NCI-H446 treated with DMSO at 0.1 percent for 48 hours (cell line): ENCODE data around the gene SNX24.

ENCODE experiments used
- DNase-seq: peaks from one replicate; lab custom pipeline; 2025; lab: John Stamatoyannopoulos, UW

The SNX24 gene

DNA sequence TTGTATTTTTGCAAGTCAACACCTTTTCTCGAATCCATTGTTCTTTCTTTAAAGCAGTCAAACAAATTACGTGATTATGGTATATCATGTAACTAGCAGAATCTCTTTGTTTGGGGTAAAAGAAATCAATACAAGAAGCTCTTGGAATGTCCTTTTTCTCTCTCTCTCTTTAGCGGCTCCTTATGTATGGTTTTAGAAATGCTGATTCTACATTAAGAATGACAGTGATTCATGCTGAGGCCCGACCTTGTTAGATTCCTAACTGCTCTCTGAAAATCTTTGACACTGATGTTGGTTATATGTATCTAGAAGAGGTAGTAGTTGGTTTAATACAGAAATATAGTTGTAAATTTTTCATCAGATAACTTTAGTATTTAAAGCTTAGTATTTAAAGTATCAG is 76.4 kb downstream of the SNX24 start:
- DNase-seq, result no peak

GRCh38 chr5:122924203-122924602 is 78.8 kb downstream of the SNX24 start:
- no peak for DNase-seq

GRCh38 chr5:122924719-122925395 is 79.4 kb downstream of the SNX24 start:
- no peak for DNase-seq

GRCh38 chr5:122929001-122929400 is 83.6 kb downstream of the SNX24 start:
- no peak for DNase-seq

DNA sequence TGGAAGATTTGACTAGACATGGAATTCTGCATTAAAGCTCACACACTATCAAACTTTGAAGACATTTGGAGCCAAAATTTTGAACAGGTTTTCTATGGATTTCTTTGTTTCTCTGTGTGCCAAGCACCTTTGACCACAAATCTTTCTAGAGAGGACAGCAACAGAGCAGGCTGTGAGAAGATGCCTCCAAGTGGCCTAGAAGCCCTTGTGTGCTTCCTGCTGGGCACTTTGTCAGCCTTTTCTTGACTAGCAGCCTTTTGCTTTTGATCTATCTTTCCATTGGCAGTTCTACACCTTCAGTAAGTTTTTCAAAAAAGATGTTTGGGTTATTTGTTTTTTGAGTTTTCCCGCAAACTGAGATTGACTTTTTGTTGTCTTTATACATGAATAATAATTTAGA is 84.6 kb downstream of the SNX24 start:
- no peak for DNase-seq

DNA sequence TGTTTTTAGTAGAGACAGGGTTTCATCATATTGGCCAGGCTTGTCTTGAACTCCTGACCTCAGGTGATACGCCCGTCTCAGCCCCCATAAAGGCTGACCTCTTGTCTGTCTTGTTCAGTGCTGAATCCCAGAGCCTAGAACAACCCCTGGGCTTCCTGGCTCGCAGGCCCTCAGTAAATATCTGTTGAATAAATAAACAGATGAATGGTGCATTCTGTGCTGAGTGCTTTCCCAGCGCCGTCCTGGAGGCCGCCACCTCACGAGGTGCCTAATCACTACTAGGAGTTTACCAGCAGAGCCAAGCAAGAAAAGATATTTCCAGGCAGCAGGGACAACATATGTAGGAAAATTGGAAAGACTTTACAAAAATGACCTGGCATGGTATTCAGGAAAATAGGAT is 88.5 kb downstream of the SNX24 start:
- DNase-seq, result no peak

GRCh38 chr5:122936088-122936487 is 90.7 kb downstream of the SNX24 start:
- no peak for DNase-seq

DNA sequence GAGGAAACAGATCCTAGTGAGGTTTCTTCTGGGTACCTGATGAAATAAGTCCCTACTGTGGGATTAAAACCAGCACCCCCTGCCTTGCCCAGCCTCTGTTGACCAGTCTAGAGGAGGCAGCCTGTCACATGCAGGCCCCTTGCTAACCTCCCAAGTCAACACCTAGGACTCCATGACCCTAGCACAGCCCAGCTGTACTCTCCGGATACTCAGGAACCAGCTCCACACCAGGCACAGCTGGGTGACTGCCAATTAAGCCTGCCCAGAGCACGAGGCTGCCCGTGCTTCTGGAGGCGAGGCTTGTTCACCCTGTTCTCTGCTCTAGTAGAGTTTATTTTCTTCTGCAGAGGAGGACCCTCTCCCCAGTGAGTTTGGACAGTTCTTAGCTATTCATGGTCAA is 92.5 kb downstream of the SNX24 start:
- DNase-seq, result no peak

DNA sequence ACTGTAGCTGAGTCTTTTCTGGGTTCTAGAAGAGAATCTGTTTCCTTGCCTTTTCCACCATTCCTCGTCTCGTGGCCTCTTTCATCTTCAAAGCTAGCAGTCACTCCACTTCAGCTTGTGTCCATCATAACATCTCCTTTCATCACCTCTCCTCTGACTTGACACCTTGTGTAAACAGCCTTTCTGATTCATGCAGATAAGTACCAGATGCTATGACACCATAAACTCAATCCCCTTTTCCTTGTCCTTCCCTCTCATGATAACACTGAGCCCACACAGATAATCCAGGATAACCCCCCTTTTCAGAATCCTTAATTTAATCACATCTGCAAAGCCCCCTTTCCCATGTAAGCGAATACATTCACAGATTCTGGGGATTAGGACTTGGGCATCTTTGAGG is 95.5 kb downstream of the SNX24 start:
- no peak for DNase-seq

GRCh38 chr5:122941737-122942136 is 96.3 kb downstream of the SNX24 start:
- DNase-seq, result no peak

DNA sequence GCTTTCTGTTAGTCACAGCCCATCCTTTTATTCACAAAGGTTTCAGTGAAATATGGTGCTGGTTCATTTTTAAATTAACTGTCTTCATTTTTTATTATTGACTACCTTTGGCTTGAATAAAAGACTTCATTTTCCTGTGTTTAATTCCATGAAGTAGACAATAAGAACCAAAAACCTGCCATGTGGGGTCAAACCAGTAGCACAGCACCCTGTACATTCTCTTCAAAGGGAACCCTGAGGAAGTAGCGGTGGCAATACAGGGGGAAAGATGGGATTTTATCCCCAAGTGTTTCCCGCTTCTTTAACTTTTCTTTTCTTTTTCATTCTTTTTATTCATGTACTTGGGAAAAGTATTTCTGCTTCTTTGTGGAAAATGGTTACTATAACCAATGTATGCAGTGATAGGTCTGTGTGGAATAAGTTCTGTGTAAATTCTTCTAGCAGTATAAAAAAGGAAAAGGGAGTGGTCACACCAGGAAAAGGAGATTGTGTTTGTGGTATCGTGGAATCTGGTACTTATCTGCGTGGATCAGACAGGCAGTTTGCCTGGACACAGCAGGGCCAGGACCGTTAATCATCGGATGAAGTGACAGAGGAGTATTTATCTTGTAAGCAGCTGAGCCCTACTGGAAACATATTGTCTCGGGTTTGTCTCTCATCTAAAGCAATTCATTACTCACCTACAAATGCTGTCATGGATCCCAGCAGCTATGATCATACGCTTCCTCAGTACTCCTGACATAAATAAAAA is 96.9 kb downstream of the SNX24 start:
- DNase-seq, result no peak

DNA sequence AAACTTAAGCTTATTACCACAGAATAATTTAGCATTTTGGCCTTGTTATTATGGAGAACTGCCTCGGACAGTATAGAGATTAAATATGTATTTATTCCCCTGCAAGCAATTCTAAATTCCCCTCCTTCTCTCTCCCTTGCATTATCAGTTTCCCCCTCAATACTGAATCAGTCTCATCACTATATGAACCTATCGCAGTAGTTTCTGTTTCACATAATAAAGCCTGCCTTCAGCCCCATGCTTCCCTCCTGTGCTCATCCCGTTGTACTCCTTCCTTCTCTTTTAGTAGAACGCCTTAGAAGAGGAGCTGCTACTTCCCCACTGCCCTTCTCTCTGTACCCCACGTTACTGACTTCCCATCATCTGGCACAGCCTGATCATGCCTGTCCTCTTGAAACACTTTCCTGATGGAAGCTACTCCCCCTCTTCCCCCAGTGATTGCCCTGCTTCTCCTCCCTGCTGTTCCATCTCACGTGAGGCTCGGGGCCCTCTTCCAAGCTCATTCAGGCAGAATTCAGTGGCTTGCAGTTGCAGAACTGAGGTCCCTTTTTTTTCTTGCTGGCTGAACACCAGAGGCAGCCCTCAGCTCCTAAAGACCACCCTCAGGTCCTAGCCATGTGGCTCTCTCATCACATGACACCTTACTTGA is 97.8 kb downstream of the SNX24 start:
- no peak for DNase-seq

- no peak for DNase-seq
These were observed 98.6 kb downstream of the SNX24 start for GRCh38 chr5:122944051-122944450.

GRCh38 chr5:122947372-122947771 is 102.0 kb downstream of the SNX24 start:
- DNase-seq, result no peak

- DNase-seq, result no peak
These were observed 102.4 kb downstream of the SNX24 start for GRCh38 chr5:122947772-122948171.

- no peak for DNase-seq
These were observed 102.9 kb downstream of the SNX24 start for GRCh38 chr5:122948319-122948718.

DNA sequence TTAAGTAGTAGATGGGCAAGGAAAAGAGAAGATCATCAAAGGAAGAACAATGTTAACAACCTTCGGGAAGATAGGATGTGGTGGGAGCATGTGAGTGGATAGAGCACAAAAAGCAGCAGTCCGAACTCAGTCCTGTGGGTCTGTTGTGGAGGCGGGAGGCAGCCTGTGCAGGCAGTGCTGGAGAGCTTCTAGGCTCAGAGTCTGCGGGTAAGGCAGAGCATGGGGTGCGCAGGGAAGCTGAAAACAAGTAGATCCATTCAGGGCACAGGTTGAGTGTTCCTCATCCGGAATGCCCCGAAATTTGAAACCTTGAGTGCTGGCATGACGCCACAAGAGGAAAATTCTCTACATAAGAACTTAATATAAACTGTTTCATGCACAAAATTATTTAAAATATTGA is 106.2 kb downstream of the SNX24 start:
- DNase-seq, result no peak

GRCh38 chr5:122954719-122955118 is 109.3 kb downstream of the SNX24 start:
- no peak for DNase-seq

DNA sequence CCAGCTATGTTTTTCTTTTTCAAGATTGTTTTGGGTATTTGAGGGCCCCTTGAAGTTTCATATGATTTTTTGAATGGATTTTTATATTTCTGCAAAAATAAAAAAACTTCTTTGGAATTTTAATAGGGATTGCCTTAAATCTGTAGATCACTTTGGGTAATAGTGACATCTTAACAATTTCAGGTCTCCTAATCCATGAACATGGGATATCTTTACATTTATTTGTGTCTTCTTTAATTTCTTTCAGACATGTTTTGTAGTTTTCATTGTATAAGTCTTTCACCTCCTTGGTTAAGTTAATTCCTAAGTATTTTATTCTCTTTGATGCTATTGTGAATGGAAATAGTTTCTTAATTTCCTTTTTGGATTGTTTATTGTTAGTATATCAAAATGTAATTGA is 112.0 kb downstream of the SNX24 start:
- DNase-seq, result no peak

DNA sequence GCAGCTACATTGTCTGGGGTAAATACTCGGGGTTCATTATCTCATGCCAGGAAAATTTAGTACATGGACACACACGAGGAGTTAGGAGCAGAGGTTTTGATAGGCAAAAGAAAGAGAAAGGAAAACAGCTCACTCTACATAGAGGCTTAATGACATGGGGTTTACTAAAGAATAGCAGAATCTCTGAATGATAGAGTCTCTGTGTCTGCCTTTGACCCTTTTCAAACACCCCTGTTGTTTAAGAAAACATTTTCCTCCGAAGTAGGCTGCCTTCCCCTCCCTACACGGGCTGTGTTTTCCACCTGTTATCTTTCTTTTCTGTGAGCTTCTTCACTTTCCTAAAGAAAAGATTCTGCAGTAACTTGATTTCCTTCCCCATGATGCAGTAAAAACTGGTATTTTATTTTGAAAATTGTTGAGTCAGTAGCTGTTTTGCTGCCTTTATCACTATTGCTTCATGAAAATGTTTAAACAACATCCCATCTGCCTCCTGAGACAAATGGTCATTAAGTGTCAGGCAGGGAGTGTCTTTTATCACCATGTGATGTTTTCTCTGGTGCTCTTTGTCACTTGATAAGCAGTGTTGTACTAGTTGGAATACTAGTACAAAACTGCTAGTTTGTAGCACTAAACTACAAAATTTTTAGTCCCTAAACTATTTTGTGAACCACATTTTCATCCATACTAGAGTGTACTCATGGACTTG is 114.5 kb downstream of the SNX24 start:
- no peak for DNase-seq

GRCh38 chr5:122963305-122963704 is 117.9 kb downstream of the SNX24 start:
- DNase-seq, result no peak

GRCh38 chr5:122965111-122965510 is 119.7 kb downstream of the SNX24 start:
- no peak for DNase-seq

DNA sequence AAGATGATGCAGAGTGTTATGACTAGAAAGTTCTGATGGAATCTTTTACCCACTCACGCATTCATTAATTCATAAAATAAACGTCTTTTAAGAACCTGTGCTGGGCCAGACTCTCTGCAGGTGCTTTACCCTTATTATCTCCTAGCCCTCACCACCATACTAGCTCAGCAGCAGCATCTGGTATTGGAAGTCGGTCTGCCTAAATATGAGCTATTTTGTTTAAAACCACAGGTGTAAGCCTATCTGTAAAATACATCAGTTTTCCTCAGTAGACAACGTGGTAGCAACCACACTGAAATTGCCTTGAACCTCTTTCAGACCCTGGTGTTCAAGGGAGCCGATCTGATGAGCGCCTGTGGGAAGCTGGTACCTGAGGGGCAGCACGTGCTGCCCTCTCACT is 121.7 kb downstream of the SNX24 start:
- no peak for DNase-seq
